SH-SY5Y (cell line): ENCODE data around the gene PDE11A.

Source experiments
- GATA2 ChIP-seq: IDR thresholded peaks from 2 replicates; pipeline ENCODE4 v1.6.1; 2011; ENCODE audit warnings: mild to moderate bottlenecking, low read depth, low read length
- GATA3 ChIP-seq: IDR thresholded peaks from 2 replicates; pipeline ENCODE4 v1.6.1; 2011; ENCODE audit warnings: low read depth, mild to moderate bottlenecking, low read length, moderate library complexity

PDE11A gene

DNA sequence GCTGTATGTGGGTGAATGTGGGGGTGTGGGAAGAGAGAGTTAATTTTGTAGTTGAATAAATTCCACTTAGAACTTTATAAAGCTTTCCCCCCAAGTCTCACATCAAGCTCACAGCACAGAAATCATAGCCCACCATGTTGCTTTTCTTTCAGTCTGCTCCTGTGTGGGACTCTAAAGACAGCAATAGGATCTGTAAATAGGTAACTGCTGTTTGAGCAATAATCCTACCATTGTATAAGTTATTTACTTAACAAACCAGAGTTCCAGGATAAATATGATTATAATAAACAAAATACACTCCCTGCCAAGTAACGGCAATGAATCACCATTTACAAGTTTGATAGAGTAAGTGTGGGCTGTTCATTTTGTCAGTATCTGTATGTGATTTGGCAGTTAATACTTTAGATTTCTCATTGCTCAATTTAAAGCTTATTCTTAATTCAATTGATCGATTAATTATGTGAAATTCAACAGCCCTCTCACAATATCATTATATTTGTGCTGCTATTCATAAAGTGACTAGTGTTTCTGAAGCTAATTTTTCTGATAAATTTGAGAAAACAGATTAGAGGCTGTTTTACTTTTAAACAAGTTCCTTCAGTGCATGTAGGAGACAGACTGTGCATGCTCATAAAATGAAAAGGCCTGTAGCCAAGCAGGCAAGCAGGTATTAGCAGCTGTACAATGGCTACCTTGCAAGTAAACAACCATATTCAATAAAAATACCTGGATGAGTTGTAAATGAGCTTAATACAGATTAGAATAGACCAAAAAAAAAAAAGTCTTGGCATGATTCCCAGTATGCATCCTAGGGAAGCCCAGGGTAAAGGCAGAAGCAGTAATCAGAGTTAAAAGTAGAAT, 142.7 kb downstream of the PDE11A start:
- no peak for TF ChIP-seq GATA3
- TF ChIP-seq GATA2, result no peak

GRCh38 chr2:177923323-177923722, 149.3 kb downstream of the PDE11A start:
- TF ChIP-seq GATA3 (no peak), GATA2 (no peak)

DNA sequence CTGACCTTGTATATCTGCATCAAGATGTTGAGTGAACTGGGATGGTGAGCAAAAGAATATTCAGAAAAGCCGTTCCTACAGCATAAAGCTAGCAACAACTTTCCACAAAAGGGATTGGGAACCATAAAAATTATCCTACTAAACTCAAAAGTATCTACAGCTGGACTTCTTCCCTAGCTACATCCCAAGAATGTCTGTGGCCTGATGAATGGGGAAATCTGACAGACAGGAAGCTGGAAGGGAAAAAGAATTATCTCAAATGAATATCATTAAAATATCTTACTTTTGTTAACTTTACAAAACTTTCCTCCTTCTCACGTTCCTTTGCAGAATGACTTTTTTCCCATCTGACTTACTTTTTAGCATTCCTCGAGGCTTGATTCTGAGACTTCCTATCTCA, 150.9 kb downstream of the PDE11A start:
- no peak for TF ChIP-seq GATA3
- TF ChIP-seq GATA2, result no peak

- TF ChIP-seq GATA3 (no peak), GATA2 (no peak)
These were observed 155.4 kb downstream of the PDE11A start for GRCh38 chr2:177917169-177917568.

- TF ChIP-seq GATA2 (no peak), GATA3 (no peak)
These were observed 156.2 kb downstream of the PDE11A start for GRCh38 chr2:177916342-177916741.

DNA sequence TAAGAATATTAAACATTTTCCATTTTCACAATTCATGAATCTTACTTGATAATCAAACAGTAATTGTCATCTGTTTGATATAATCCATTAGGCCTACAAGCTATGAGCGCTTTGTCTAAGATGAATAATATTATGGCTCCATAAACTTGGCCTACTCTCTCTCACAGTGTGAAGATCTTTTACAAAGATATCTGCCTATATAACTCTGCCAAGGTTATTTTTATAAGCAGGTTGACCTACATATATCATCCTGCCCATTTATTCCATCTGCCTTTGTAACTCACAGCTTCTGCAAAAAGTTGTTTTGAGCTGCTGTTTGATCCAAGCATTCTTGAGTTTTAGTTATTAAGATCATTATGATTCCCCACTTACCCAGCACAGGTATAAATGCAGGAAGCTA, 158.3 kb downstream of the PDE11A start:
- TF ChIP-seq GATA3 (no peak), GATA2 (no peak)

- no peak for TF ChIP-seq GATA3
- no peak for TF ChIP-seq GATA2
These were observed 162.6 kb downstream of the PDE11A start for GRCh38 chr2:177909962-177910361.

DNA sequence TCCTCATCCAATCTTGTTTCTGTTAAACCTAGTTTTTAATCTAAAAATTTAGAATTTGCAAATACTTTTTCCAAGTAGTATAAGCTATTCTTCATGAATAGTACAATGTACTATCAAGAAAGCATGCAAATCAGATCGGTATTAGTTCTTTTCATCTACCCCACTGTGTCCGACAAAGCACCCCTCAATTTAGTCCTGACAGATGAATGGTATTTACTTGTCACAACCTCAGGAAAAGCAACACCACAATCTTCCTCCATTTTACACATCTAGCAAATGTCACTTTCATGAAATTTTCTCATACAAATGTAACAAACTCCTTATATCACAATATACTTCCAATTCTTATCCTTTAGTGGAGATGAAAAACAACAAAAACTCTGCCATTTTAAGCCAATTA, 163.8 kb downstream of the PDE11A start:
- TF ChIP-seq GATA3, result no peak

DNA sequence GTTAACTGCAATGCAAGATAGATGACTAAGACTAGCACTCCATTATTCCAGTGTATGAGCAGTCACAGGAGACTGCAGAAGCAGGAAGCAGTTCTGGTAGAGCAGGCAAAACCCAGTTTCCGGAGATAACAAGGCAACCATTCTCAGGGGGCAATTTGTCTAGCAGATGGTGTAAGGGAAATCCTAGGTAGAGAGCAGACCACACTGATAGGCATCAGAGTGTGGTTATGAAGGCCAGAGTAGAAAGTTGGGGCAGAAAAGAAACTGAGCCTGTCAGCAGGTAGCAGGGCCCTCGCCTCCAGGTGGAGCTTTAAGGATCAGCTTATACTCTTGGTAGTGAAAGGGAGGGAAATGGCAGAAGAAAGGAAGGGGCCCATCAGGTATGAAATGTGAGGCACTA, 164.4 kb downstream of the PDE11A start:
- TF ChIP-seq GATA3, result no peak
- no peak; the same call in 1 of the 2 replicates for TF ChIP-seq GATA2

DNA sequence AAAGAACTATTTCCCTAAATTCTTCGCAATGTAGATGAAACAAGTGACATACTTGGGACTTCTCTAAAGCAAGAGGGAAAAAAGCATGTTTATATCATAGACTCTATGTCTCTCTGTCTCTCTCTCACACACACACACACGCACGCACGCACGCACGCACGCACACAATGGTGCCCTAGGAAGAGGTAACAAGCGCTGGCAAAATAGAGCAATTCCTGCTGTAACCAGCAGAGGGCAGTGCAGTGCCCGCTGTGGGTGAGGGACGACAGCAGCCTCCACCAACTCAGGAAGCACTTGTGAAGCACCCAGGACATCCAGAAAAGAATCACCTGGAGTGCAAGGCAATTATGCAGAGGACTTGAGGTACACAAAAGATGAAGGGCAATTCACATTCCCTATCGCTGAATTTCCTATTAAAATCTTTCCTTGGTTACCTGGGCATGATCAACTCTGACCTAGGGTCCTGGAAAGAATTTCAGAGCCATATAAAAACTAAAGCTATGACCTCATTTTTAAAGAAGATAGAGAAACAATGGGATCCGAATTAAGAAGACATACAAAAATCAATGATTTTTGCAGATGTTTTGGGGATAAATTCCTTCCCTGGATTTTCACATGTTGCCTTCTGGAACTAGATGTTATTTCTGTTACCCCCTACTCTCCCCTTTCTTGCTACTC, 166.4 kb downstream of the PDE11A start:
- TF ChIP-seq GATA2 (no peak), GATA3 (no peak)

DNA sequence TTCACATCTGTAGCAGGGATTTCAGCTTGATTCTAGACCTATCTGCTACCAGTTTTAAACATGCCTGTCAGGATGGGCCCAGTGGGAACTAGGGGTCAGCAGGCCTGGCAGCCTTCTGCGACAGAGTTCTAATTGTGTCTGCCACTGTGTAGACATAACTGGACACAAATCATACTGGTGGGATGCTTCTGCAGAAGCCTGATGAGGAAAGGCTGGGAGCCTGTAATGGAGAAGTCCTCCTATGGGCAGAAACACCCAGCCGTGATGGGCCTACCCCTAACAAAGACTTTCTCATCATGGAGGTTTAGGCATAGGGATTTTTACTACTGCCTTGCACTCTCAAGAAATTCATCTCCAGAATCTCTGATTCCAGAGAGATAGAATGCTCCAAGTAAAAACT, 166.9 kb downstream of the PDE11A start:
- TF ChIP-seq GATA2, result no peak
- TF ChIP-seq GATA3, result no peak

GRCh38 chr2:177902395-177903163, 170.0 kb downstream of the PDE11A start:
- TF ChIP-seq GATA2 (no peak), GATA3 (no peak)

- TF ChIP-seq GATA3 (no peak), GATA2 (no peak)
These were observed 172.5 kb downstream of the PDE11A start for GRCh38 chr2:177900082-177900481.

DNA sequence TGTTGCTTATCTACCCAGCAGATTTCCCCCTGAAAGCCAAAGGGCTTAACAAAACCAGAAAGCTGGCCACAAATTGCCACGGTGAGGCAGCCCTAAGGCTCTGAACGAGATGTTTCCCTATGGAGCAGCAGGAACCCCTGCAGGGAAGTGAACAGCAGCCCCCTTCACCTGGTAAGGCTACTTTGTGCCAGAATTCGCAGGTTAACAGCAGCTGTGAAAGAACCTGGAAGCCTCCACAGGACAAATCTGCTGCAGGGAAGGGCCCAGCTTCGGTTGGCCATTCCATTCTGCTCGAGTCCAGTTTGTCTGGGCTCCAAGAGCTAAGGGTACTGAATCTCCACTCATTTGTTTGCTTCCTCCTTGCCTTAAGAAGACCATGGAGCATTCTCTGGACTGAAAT, 175.3 kb downstream of the PDE11A start:
- TF ChIP-seq GATA3 (no peak), GATA2 (no peak)
